Osteoblast (primary cell): ENCODE results near the gene RBM17. TPM values are rescaled to one million over a fixed set of nuclear protein-coding genes. Genes with fewer than 3 reads are reported as not detected.
A peak's percentile ranks its signal among the peaks of the same experiment; 100 is the strongest.
"Not testable (repeated sequence)": the region's sequence is repeated elsewhere in the genome, so short reads cannot be mapped to it uniquely, and the experiment has no call there.

Experiments
- DNase-seq: peaks from one replicate; pipeline ENCODE4 v3.0.0; 2011; ENCODE audit warnings: low spot score, mixed read lengths; ENCODE audit not compliant: insufficient read length; ENCODE audit errors: missing footprints
- H2AFZ ChIP-seq: 2 replicates; pipeline ENCODE4 v1.6.0; 2011; ENCODE audit warnings: mild to moderate bottlenecking, low read length
- H3K27ac ChIP-seq: 2 replicates; pipeline ENCODE4 v1.5.1; 2011; ENCODE audit warnings: mild to moderate bottlenecking, low read depth, low read length, moderate library complexity
- H3K27me3 ChIP-seq: 2 replicates; pipeline ENCODE4 v1.6.0; 2012; ENCODE audit warnings: mild to moderate bottlenecking, control low read depth, inconsistent platforms, low read length, moderate library complexity; ENCODE audit not compliant: insufficient read depth
- H3K36me3 ChIP-seq: 2 replicates; pipeline ENCODE4 v1.5.1; 2011; ENCODE audit warnings: mild to moderate bottlenecking, low read length, control low read depth, moderate library complexity; ENCODE audit not compliant: insufficient read depth
- H3K4me1 ChIP-seq: 2 replicates; pipeline ENCODE4 v1.5.1; 2011; ENCODE audit warnings: mild to moderate bottlenecking, low read length, control low read depth, moderate library complexity; ENCODE audit not compliant: insufficient read depth
- H3K4me2 ChIP-seq: 2 replicates; pipeline ENCODE4 v1.6.0; 2011; ENCODE audit warnings: mild to moderate bottlenecking, low read length; ENCODE audit not compliant: insufficient read depth
- H3K4me3 ChIP-seq: fragments of 200-600 bp; sonication (generic); 3 replicates; pipeline ENCODE4 v1.5.1; 2012; ENCODE audit warnings: mild to moderate bottlenecking, low read length, inconsistent platforms; ENCODE audit not compliant: insufficient read depth
- H3K79me2 ChIP-seq: 2 replicates; pipeline ENCODE4 v1.6.0; 2012; ENCODE audit warnings: mild to moderate bottlenecking, low read length, control low read depth, inconsistent platforms; ENCODE audit not compliant: insufficient read depth
- H3K9me3 ChIP-seq: 2 replicates; pipeline ENCODE4 v1.5.1; 2011; ENCODE audit warnings: low read depth, low read length, control low read depth
- H4K20me1 ChIP-seq: 2 replicates; pipeline ENCODE4 v1.6.0; 2012; ENCODE audit warnings: mild to moderate bottlenecking, low read length, control low read depth; ENCODE audit not compliant: insufficient read depth
- total RNA-seq: library from RNA; depleted of rRNA; stranded (reverse); fragments of >200 nt; gene quantifications from 2 replicates; pipeline ENCODE4 v1.2.3, GENCODE V29; 2012
- TF ChIP-seq, protein P1 (sequence below): IDR thresholded peaks from 2 replicates; pipeline ENCODE4 v1.5.1; 2011; ENCODE audit warnings: mild to moderate bottlenecking, low read depth, low read length, moderate library complexity; ENCODE audit errors: extremely low read depth

Gene RBM17, protein sequence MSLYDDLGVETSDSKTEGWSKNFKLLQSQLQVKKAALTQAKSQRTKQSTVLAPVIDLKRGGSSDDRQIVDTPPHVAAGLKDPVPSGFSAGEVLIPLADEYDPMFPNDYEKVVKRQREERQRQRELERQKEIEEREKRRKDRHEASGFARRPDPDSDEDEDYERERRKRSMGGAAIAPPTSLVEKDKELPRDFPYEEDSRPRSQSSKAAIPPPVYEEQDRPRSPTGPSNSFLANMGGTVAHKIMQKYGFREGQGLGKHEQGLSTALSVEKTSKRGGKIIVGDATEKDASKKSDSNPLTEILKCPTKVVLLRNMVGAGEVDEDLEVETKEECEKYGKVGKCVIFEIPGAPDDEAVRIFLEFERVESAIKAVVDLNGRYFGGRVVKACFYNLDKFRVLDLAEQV
- total RNA-seq = 29.3 and 31.8 TPM in 2 replicates

DNA sequence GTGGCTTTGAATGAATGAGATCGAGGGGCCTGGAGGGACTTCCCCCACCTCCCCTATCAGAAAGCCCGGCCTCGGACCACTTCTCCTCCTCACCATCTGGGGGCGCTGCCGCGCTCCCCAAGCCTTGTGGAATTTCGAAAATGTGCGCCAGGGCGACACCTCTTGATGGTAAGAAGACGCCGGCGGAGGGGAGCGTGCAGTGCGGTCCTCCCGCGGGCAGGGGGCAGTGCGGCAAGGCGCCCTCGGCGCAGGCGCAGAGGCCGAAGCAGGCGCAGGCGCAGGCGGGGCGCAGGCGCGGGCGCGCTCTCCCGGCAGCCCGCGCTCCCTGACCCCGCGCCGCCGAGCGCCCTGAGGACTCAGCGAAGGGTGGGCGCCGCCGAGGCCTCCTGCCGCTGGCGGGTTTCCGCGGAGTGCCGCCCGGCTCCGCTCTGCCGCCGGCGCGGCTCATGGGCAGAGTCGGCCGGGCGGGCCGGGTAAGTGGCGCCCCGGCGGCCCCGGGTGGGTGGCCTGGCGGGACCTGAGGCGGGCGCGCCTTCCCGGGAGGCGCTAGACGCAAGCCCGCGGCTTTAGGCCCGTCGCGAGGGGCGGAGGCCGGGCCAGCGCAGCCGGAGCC, at the start of gene RBM17:
Gene RBM17, plus strand, starts transcription at position 314 of the 613 bp plus-strand sequence. CDS start 8,032 bp downstream, outside the sequence.
- TF ChIP-seq, protein P1, sequence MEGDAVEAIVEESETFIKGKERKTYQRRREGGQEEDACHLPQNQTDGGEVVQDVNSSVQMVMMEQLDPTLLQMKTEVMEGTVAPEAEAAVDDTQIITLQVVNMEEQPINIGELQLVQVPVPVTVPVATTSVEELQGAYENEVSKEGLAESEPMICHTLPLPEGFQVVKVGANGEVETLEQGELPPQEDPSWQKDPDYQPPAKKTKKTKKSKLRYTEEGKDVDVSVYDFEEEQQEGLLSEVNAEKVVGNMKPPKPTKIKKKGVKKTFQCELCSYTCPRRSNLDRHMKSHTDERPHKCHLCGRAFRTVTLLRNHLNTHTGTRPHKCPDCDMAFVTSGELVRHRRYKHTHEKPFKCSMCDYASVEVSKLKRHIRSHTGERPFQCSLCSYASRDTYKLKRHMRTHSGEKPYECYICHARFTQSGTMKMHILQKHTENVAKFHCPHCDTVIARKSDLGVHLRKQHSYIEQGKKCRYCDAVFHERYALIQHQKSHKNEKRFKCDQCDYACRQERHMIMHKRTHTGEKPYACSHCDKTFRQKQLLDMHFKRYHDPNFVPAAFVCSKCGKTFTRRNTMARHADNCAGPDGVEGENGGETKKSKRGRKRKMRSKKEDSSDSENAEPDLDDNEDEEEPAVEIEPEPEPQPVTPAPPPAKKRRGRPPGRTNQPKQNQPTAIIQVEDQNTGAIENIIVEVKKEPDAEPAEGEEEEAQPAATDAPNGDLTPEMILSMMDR = peak; percentile 100
- Histone ChIP-seq H3K4me1 (peaks cover 19% of the 10 kb centered on the region), H3K9me3 (no peaks in the 10 kb centered on the region), H3K79me2 (peaks cover 49% of the 10 kb centered on the region), H3K27ac (peak within 1 kb of the TSS; percentile 81), H4K20me1 (peaks cover 13% of the 10 kb centered on the region), H3K27me3 (peaks cover 11% of the 10 kb centered on the region), H3K4me3 (peak within 1 kb of the TSS; percentile 92), H2AFZ (peak within 1 kb of the TSS; percentile 85), H3K4me2 (peak within 1 kb of the TSS; percentile 95), H3K36me3 (no peaks in the 10 kb centered on the region)
- DNase-seq = peak; percentile 98

DNA sequence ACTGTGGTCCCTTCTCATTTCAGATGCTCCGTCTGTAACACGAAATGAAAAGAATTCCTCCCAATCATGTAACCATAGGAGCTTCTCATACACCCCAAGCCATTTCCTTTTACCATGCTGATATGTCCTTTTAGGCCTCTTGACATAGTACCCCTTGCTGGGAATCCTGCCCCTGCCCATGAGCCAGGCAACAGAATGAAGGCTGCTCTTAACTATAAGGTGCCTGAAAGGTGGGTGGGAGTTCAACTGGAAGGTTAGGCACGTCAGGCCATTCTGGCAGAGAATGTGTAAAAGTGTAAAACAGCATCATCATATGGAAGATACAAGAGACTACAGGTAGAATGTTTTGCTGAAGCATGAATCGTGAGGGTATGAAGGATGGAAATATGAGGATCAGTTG, 49.1 kb upstream of the RBM17 start:
- Histone ChIP-seq H3K36me3 (no peaks in the 10 kb centered on the region), H4K20me1 (no peaks in the 10 kb centered on the region), H3K9me3 (no peaks in the 10 kb centered on the region), H2AFZ (no peak overlapping the region), H3K4me3 (no peak overlapping the region), H3K79me2 (no peaks in the 10 kb centered on the region), H3K4me2 (no peak overlapping the region), H3K27me3 (peaks cover 38% of the 10 kb centered on the region), H3K4me1 (no peaks in the 10 kb centered on the region), H3K27ac (no peak overlapping the region)
- DNase-seq = no peak
- TF ChIP-seq, protein P1 = no peak

DNA sequence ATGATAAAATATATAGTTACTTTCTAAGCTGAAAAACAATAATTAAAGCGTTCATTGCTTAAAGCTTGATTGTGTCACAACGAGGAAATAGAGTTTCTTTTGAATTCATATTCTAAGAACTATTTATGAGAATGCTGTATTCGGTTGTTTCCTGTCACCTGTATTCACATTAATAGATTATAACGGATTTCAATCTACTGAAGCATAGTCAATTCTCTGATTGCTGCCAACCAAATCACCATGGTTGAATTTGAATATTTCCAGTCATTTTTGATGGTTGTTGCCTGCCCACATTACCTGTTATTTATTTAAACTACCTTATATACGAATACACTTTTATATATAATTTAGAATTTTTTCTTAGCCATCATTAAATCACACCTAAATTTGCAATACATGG, 48.6 kb upstream of the RBM17 start:
- H3K27ac ChIP-seq = no peak overlapping the region
- H2AFZ ChIP-seq = no peak overlapping the region
- H3K27me3 ChIP-seq = peaks cover 42% of the 10 kb centered on the region
- TF ChIP-seq, protein P1 = no peak
- H3K4me3 ChIP-seq = no peak overlapping the region
- H3K9me3 ChIP-seq = no peaks in the 10 kb centered on the region
- no peaks in the 10 kb centered on the region for H3K4me1 ChIP-seq
- H3K4me2 ChIP-seq = no peak overlapping the region
- DNase-seq = no peak
- no peaks in the 10 kb centered on the region for H4K20me1 ChIP-seq
- H3K36me3 ChIP-seq = no peaks in the 10 kb centered on the region
- H3K79me2 ChIP-seq = no peaks in the 10 kb centered on the region

DNA sequence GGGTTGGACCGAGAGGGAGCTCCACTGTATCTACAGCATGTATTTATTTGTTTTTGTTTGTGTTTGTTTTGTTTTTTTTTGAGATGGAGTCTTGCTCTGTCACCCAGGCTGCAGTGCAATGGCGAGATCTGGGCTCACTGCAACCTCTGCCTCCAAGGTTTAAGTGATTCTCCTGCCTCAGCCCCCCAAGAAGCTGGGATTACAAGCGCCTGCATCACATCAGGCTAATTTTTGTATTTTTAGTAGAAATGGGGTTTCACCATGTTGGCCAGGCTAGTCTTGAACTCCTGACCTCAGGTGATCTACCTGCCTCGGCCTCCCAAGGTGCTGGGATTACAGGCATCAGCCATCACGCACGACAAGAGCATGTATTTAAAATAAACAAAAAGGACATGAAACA, 45.5 kb upstream of the RBM17 start:
- not testable (repeated sequence) for H3K4me3 ChIP-seq, DNase-seq

More for the DNA sequence above, 45.5 kb upstream of the RBM17 start:
- not testable (repeated sequence) for H2AFZ ChIP-seq, H4K20me1 ChIP-seq, H3K4me1 ChIP-seq, H3K36me3 ChIP-seq, H3K9me3 ChIP-seq, H3K4me2 ChIP-seq, H3K27ac ChIP-seq, H3K79me2 ChIP-seq
- H3K27me3 ChIP-seq = peaks cover 32% of the 10 kb centered on the region
